GM15510 (cell line): ENCODE data around the gene STUM.

Source experiments
- POLR2A ChIP-seq: IDR thresholded peaks from 3 replicates; pipeline ENCODE4 v1.6.1; 2011; ENCODE audit warnings: borderline replicate concordance; ENCODE audit not compliant: insufficient read length; ENCODE audit errors: extremely low read depth

Gene STUM

GRCh38 chr1:226631229-226632000 is 82.9 kb downstream of the STUM start:
- TF ChIP-seq POLR2A = no peak

GRCh38 chr1:226632169-226632879 is 83.8 kb downstream of the STUM start:
- TF ChIP-seq POLR2A = no peak

- TF ChIP-seq POLR2A = no peak
Observed at GRCh38 chr1:226632922-226633351, 84.4 kb downstream of the STUM start.

- TF ChIP-seq POLR2A = no peak
Observed at GRCh38 chr1:226633541-226634165, 85.1 kb downstream of the STUM start.

- TF ChIP-seq POLR2A = no peak
Observed at GRCh38 chr1:226634166-226634588, 85.6 kb downstream of the STUM start.

- TF ChIP-seq POLR2A = no peak
Observed at GRCh38 chr1:226634611-226635246, 86.2 kb downstream of the STUM start.

GRCh38 chr1:226635456-226635941 is 86.9 kb downstream of the STUM start:
- TF ChIP-seq POLR2A = no peak

- no peak for TF ChIP-seq POLR2A
Observed at GRCh38 chr1:226636847-226637096, 88.2 kb downstream of the STUM start.

- no peak for TF ChIP-seq POLR2A
Observed at GRCh38 chr1:226637147-226637935, 88.8 kb downstream of the STUM start.

GRCh38 chr1:226638001-226638601 is 89.5 kb downstream of the STUM start:
- TF ChIP-seq POLR2A = no peak

GRCh38 chr1:226638608-226639007 is 90.0 kb downstream of the STUM start:
- TF ChIP-seq POLR2A = no peak

GRCh38 chr1:226639631-226640061 is 91.1 kb downstream of the STUM start:
- TF ChIP-seq POLR2A = no peak

- no peak for TF ChIP-seq POLR2A
Observed at GRCh38 chr1:226640321-226641136, 92.0 kb downstream of the STUM start.

- no peak for TF ChIP-seq POLR2A
Observed at GRCh38 chr1:226641671-226642231, 93.2 kb downstream of the STUM start.

GRCh38 chr1:226642421-226642820 is 93.9 kb downstream of the STUM start:
- no peak for TF ChIP-seq POLR2A
